Prostate gland (tissue), 2 donors: ENCODE measurements around the gene CFTR. TPM values are rescaled to one million over a fixed set of nuclear protein-coding genes. Genes with fewer than 3 reads are reported as not detected.
A peak's percentile ranks its signal among the peaks of the same experiment; 100 is the strongest.
"Not testable (repeated sequence)": the region's sequence is repeated elsewhere in the genome, so short reads cannot be mapped to it uniquely, and the experiment has no call there.

Experiments
- DNase-seq: peaks from one replicate; pipeline ENCODE4 v3.0.0-alpha.2; 2019; ENCODE audit warnings: low spot score
- H3K27ac ChIP-seq, 2 donors: fragments of 200-600 bp; sonication (generic); 2 replicates each; pipeline ENCODE4 v1.5.1; 2017 to 2019
- H3K27me3 ChIP-seq: fragments of 200-600 bp; sonication (generic); replicated peaks from 2 replicates; pipeline ENCODE4 v1.5.1; 2019; ENCODE audit not compliant: insufficient read depth
- H3K36me3 ChIP-seq, 2 donors: fragments of 200-600 bp; sonication (generic); 1 replicate in 1 of 2; 2 replicates in 1 of 2; pipeline versions ENCODE4 v1.5.1 to v1.8.1; 2017 to 2019
- H3K4me1 ChIP-seq: fragments of 200-600 bp; sonication (generic); replicated peaks from 2 replicates; pipeline ENCODE4 v1.5.1; 2019
- H3K4me3 ChIP-seq, 2 donors: fragments of 200-600 bp; sonication (generic); 2 replicates each; pipeline ENCODE4 v1.5.1; 2017 to 2019
- H3K9me3 ChIP-seq: fragments of 200-600 bp; sonication (generic); 2 replicates; pipeline ENCODE4 v1.5.1; 2017
- POLR2A ChIP-seq: fragments of 450-650 bp; IDR thresholded peaks from one replicate; pipeline ENCODE4 v1.6.1; 2016; ENCODE audit warnings: antibody characterized with exemption, mild to moderate bottlenecking
- POLR2AphosphoS5 ChIP-seq: sonication (generic); formaldehyde crosslinking; IDR thresholded peaks from one replicate; pipeline ENCODE4 v1.6.1; 2017; ENCODE audit warnings: antibody characterized with exemption
- WGBS: methylation state at CpG from one replicate; pipeline ENCODE4 v1.1.5; 2018; 5-methylcytosine and 5-hydroxymethylcytosine counted together
- intact Hi-C: fragments of 100-400 bp; cut with DNase I; formaldehyde crosslinking; loops from one replicate; pipeline ENCODE4 v1.14.2; 2022
- total RNA-seq, 2 donors: library from RNA; depleted of rRNA; stranded (reverse); fragments of >200 nt; gene quantifications; one replicate each; pipeline ENCODE4 v1.1.0, GENCODE V29; 2016
- TF ChIP-seq, protein P1 (sequence below), 4 experiments: fragments of 200-600 bp in 2 of 4; fragments of 450-650 bp in 2 of 4; sonication (generic) in 2 of 4; IDR thresholded peaks; 1 replicate in 3 of 4; 2 replicates in 1 of 4; pipeline ENCODE4 v1.5.1; 2016 to 2019; ENCODE audit warnings: antibody characterized with exemption in 4 of 4, mild to moderate bottlenecking in 2 of 4, moderate library complexity in 2 of 4

CFTR gene
- total RNA-seq, 2 donors from 2014 or later = 2.9 to 5.6 TPM

GRCh38 chr7:117707080-117707479 lies 227.3 kb downstream of the CFTR start:
- H3K9me3 ChIP-seq = no peaks in the 10 kb centered on the region
- TF ChIP-seq, protein P1, sequence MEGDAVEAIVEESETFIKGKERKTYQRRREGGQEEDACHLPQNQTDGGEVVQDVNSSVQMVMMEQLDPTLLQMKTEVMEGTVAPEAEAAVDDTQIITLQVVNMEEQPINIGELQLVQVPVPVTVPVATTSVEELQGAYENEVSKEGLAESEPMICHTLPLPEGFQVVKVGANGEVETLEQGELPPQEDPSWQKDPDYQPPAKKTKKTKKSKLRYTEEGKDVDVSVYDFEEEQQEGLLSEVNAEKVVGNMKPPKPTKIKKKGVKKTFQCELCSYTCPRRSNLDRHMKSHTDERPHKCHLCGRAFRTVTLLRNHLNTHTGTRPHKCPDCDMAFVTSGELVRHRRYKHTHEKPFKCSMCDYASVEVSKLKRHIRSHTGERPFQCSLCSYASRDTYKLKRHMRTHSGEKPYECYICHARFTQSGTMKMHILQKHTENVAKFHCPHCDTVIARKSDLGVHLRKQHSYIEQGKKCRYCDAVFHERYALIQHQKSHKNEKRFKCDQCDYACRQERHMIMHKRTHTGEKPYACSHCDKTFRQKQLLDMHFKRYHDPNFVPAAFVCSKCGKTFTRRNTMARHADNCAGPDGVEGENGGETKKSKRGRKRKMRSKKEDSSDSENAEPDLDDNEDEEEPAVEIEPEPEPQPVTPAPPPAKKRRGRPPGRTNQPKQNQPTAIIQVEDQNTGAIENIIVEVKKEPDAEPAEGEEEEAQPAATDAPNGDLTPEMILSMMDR (IDR thresholded peaks at IDR 0.05) = no peak
- TF ChIP-seq POLR2A = no peak
- no peak for TF ChIP-seq POLR2AphosphoS5
- H3K4me3 ChIP-seq = no peak overlapping the region
- no peaks in the 10 kb centered on the region for H3K27me3 ChIP-seq
- H3K4me1 ChIP-seq = no peaks in the 10 kb centered on the region
- H3K36me3 ChIP-seq = no peaks in the 10 kb centered on the region
- no peak for DNase-seq
- H3K27ac ChIP-seq = no peak overlapping the region
- intact Hi-C loops = no loop called here

- DNase-seq, H3K27ac ChIP-seq, H3K27me3 ChIP-seq, H3K36me3 ChIP-seq, H3K4me1 ChIP-seq, H3K4me3 ChIP-seq, H3K9me3 ChIP-seq, intact Hi-C loops: not testable (repeated sequence)
- 95% methylated on average over 4 of the region's 4 CpGs for WGBS
These were observed 228.3 kb downstream of the CFTR start for GRCh38 chr7:117708173-117708572.

- H3K9me3 ChIP-seq = no peaks in the 10 kb centered on the region
- no peak overlapping the region for H3K4me3 ChIP-seq
- no peak overlapping the region for H3K27ac ChIP-seq
- no peaks in the 10 kb centered on the region for H3K36me3 ChIP-seq
- TF ChIP-seq POLR2A (no peak), POLR2AphosphoS5 (no peak)
- TF ChIP-seq, protein P1 (IDR thresholded peaks at IDR 0.05) = no peak
- H3K4me1 ChIP-seq = no peaks in the 10 kb centered on the region
- WGBS = 90% methylated on average over 1 of the region's 1 CpG
- H3K27me3 ChIP-seq = no peaks in the 10 kb centered on the region
- intact Hi-C loops = no loop called here
- no peak for DNase-seq
These were observed 231.7 kb downstream of the CFTR start for GRCh38 chr7:117711556-117711955.

DNA sequence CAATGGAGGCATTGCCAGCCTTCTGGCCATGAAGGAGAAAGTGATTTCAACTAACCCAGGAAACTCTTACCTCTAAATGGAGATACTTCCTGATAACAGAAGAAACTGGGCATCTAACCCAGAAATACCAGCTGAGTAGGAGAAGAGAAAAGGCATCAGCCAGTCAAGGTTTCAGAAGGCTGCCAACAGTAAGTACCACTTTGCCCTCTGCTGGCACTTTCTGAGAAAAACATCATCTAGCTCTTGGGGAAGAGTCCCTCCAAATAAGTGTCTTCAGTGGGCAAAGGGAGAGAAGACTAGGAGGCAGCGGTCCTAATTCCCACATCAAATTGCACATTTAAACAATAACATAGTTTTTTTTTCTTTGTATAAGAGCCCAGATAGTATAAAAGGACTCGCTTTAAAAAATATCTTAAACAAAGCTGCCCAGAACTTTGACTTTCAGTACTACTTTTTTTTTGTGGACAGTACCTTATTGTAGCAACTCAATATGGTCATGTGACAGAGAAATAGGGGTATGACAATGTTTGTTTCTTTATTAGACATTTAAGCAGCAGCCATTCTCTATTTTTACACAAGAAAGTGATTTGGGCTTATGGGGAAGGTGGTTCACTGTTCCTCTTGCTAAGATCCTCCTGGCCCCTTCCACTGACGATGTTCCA lies 236.1 kb downstream of the CFTR start:
- peak; percentile 63 for DNase-seq
- TF ChIP-seq POLR2A = no peak
- TF ChIP-seq POLR2AphosphoS5 = peak; percentile 48
- TF ChIP-seq, protein P1 (IDR thresholded peaks at IDR 0.05) = peak; percentile 14 to 73 (median 54)
- Histone ChIP-seq H3K9me3 (no peaks in the 10 kb centered on the region), H3K4me1 (no peaks in the 10 kb centered on the region), H3K4me3 (no peak overlapping the region), H3K36me3 (no peaks in the 10 kb centered on the region), H3K27ac (no peak overlapping the region), H3K27me3 (no peaks in the 10 kb centered on the region)
- intact Hi-C loops = loop anchor here (5.0 kb wide), 2 partner anchors 259 to 314 kb away; no protein-coding TSS in a partner anchor
- WGBS = 63% methylated on average over 3 of the region's 3 CpGs

GRCh38 chr7:117716707-117717299 lies 237.0 kb downstream of the CFTR start:
- Histone ChIP-seq H3K4me3 (no peak overlapping the region), H3K27me3 (no peaks in the 10 kb centered on the region), H3K36me3 (no peaks in the 10 kb centered on the region), H3K4me1 (no peaks in the 10 kb centered on the region), H3K27ac (no peak overlapping the region), H3K9me3 (no peaks in the 10 kb centered on the region)
- TF ChIP-seq POLR2A = no peak
- no peak for TF ChIP-seq POLR2AphosphoS5
- TF ChIP-seq, protein P1 (IDR thresholded peaks at IDR 0.05) = no peak
- DNase-seq = no peak
- intact Hi-C loops = loop anchor here (5.0 kb wide), 2 partner anchors 260 to 315 kb away; no protein-coding TSS in a partner anchor
- WGBS = 53% methylated on average over 5 of the region's 5 CpGs
